Endothelial cell of umbilical vein (primary cell): ENCODE data around the gene RAD51B.

ENCODE experiments used
- EZH2 ChIP-seq: IDR thresholded peaks from 2 replicates; pipeline ENCODE4 v1.6.1; 2012; ENCODE audit warnings: borderline replicate concordance, low read depth, mild to moderate bottlenecking, moderate library complexity, low read length, inconsistent platforms; ENCODE audit not compliant: severe bottlenecking
- POLR2A ChIP-seq: IDR thresholded peaks from 2 replicates; pipeline ENCODE4 v1.6.1; 2012; ENCODE audit warnings: low read depth, mild to moderate bottlenecking, control low read depth, low read length
- TF ChIP-seq, protein P1 (sequence below), 2 donors: IDR thresholded peaks; 1 replicate in 1 of 2; 2 replicates in 1 of 2; pipeline ENCODE4 v1.5.1; 2011; ENCODE audit warnings: low read length in 2 of 2, mild to moderate bottlenecking in 2 of 2, moderate library complexity in 2 of 2, control low read depth in 1 of 2, inconsistent platforms in 1 of 2, low read depth in 1 of 2; ENCODE audit not compliant: insufficient read depth in 1 of 2; ENCODE audit errors: extremely low read depth in 1 of 2

DNA sequence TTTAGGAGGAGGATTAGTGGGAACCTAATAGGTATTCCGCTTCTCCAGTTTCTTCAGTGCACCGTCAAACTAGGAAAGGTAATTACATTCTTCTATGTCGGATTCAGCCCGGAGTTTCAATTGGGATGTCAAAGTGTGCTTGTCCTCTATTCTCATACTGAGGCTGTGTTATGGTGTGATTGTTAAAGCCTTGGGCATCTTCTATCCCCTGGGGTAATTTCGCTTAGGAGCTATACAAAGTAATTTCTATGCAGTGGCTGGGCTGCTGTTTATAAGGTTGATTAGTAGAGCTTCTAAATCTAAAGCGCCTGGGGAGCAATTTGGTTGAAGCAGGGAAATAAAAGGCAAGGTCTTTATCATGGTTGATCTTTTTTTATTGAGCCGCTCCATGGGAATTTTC, 573.7 kb downstream of the RAD51B start:
- no peak for TF ChIP-seq EZH2
- TF ChIP-seq POLR2A: no peak
- TF ChIP-seq, protein P1, sequence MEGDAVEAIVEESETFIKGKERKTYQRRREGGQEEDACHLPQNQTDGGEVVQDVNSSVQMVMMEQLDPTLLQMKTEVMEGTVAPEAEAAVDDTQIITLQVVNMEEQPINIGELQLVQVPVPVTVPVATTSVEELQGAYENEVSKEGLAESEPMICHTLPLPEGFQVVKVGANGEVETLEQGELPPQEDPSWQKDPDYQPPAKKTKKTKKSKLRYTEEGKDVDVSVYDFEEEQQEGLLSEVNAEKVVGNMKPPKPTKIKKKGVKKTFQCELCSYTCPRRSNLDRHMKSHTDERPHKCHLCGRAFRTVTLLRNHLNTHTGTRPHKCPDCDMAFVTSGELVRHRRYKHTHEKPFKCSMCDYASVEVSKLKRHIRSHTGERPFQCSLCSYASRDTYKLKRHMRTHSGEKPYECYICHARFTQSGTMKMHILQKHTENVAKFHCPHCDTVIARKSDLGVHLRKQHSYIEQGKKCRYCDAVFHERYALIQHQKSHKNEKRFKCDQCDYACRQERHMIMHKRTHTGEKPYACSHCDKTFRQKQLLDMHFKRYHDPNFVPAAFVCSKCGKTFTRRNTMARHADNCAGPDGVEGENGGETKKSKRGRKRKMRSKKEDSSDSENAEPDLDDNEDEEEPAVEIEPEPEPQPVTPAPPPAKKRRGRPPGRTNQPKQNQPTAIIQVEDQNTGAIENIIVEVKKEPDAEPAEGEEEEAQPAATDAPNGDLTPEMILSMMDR (IDR thresholded peaks at IDR 0.05; ENCODE audit: extremely low read depth in 1 of 2, insufficient read depth in 1 of 2, low read depth in 1 of 2, low read length in 2 of 2): no peak
